Measurements from ENCODE around the gene LY6G6F. TPM values are rescaled to one million over a fixed set of nuclear protein-coding genes. Genes with fewer than 3 reads are reported as not detected.

LY6G6F gene
- total RNA-seq, 2 donors from 2014 or later: 3.7 TPM; not detected in 1

GRCh38 chr6:31677955-31678354 lies 28.7 kb upstream of the LY6G6F start:
- no peaks in the 10 kb centered on the region for H3K36me3 ChIP-seq
- H3K27me3 ChIP-seq (replicated peaks; ENCODE audit: insufficient read depth): no peaks in the 10 kb centered on the region
- H3K9me3 ChIP-seq: no peaks in the 10 kb centered on the region
- no peak for DNase-seq (ENCODE audit: low spot score)
- peaks cover 4% of the 10 kb centered on the region for H3K4me1 ChIP-seq (replicated peaks)
- WGBS: 71% methylated on average over 8 of the region's 8 CpGs
- TF ChIP-seq POLR2A (IDR thresholded peaks at IDR 0.05): no peak
- TF ChIP-seq CTCF (IDR thresholded peaks at IDR 0.05): no peak
- TF ChIP-seq POLR2AphosphoS5 (IDR thresholded peaks at IDR 0.05): no peak
- intact Hi-C loops (cut with DNase I): no loop called here
- no peak overlapping the region for H3K27ac ChIP-seq
- H3K4me3 ChIP-seq: no peak overlapping the region

GRCh38 chr6:31680226-31681134 lies 26.2 kb upstream of the LY6G6F start, which contains the start of gene LY6G5C:
Gene LY6G5C, minus strand, starts transcription at chr6:31681067. Its CDS starts 694 bp downstream, at chr6:31680373.
- Histone ChIP-seq H3K4me3 (peak within 1 kb of the TSS; percentile 36 to 46), H3K27me3 (replicated peaks; ENCODE audit: insufficient read depth) (no peaks in the 10 kb centered on the region), H3K9me3 (no peaks in the 10 kb centered on the region), H3K27ac (peak within 1 kb of the TSS; percentile 95), H3K36me3 (no peaks in the 10 kb centered on the region), H3K4me1 (replicated peaks) (peaks cover 4% of the 10 kb centered on the region)
- no peak for TF ChIP-seq POLR2A (IDR thresholded peaks at IDR 0.05)
- peak; percentile 88 for TF ChIP-seq POLR2AphosphoS5 (IDR thresholded peaks at IDR 0.05)
- peak; percentile 63 to 94 (median 79) for TF ChIP-seq CTCF (IDR thresholded peaks at IDR 0.05)
- intact Hi-C loops (cut with DNase I): loop anchor here (5.0 kb wide), 4 partner anchors 47 to 267 kb away; partner anchors contain the start of genes CFB and DDAH2
- WGBS: 11% methylated on average over 17 of the region's 17 CpGs
- peak; percentile 87 for DNase-seq (ENCODE audit: low spot score)

GRCh38 chr6:31681135-31681671 lies 25.5 kb upstream of the LY6G6F start:
- WGBS: under 1% methylated on average over 33 of the region's 40 CpGs
- intact Hi-C loops (cut with DNase I): loop anchor here (5.0 kb wide), 4 partner anchors 46 to 266 kb away; partner anchors contain the start of genes CFB and DDAH2

GRCh38 chr6:31683591-31683990 lies 23.1 kb upstream of the LY6G6F start:
- Histone ChIP-seq H3K27ac (no peak overlapping the region), H3K36me3 (peaks cover 0 to 17% of the 10 kb centered on the region in 2 donors), H3K27me3 (replicated peaks; ENCODE audit: insufficient read depth) (no peaks in the 10 kb centered on the region), H3K9me3 (no peaks in the 10 kb centered on the region), H3K4me3 (no peak overlapping the region), H3K4me1 (replicated peaks) (peaks cover 4% of the 10 kb centered on the region)
- intact Hi-C loops (cut with DNase I): loop anchor here (5.0 kb wide), 4 partner anchors 44 to 264 kb away; partner anchors contain the start of genes CFB and DDAH2
- WGBS: 65% methylated on average over 13 of the region's 13 CpGs
- no peak for TF ChIP-seq POLR2AphosphoS5 (IDR thresholded peaks at IDR 0.05)
- no peak for TF ChIP-seq CTCF (IDR thresholded peaks at IDR 0.05)
- no peak for TF ChIP-seq POLR2A (IDR thresholded peaks at IDR 0.05)
- no peak for DNase-seq (ENCODE audit: low spot score)

More at GRCh38 chr6:31681135-31681671, 25.5 kb upstream of the LY6G6F start:
- Histone ChIP-seq H3K27me3 (replicated peaks; ENCODE audit: insufficient read depth) (no peaks in the 10 kb centered on the region), H3K36me3 (no peaks in the 10 kb centered on the region), H3K4me1 (replicated peaks) (peaks cover 4% of the 10 kb centered on the region), H3K4me3 (peak overlapping the region; percentile 36 to 46), H3K27ac (peak overlapping the region; percentile 95), H3K9me3 (no peaks in the 10 kb centered on the region)
- peak in 3 of 4 experiments; percentile 22 to 51 (median 48) for TF ChIP-seq CTCF (IDR thresholded peaks at IDR 0.05)
- TF ChIP-seq POLR2AphosphoS5 (IDR thresholded peaks at IDR 0.05): no peak
- TF ChIP-seq POLR2A (IDR thresholded peaks at IDR 0.05): peak; percentile 9
- peak; percentile 41 for DNase-seq (ENCODE audit: low spot score)

Measured in prostate gland (tissue), 2 donors.